Right atrium auricular region (tissue), 2 donors: ENCODE data around the gene KCNK15. TPM values are rescaled to one million over a fixed set of nuclear protein-coding genes. Genes with fewer than 3 reads are reported as not detected.

ENCODE experiments used
- DNase-seq: peaks from one replicate; pipeline ENCODE4 v3.0.0-alpha.2; 2019; ENCODE audit warnings: low spot score
- H3K27ac ChIP-seq, 2 donors: fragments of 200-600 bp; sonication (generic); 1 replicate in 1 of 2; 2 replicates in 1 of 2; pipeline ENCODE4 v1.5.1; 2016 to 2019
- H3K27me3 ChIP-seq, 2 donors: fragments of 200-600 bp; sonication (generic); one replicate each; pipeline versions ENCODE4 v1.5.1 to v1.6.0; 2017 to 2019
- H3K36me3 ChIP-seq: fragments of 200-600 bp; sonication (generic); one replicate; pipeline ENCODE4 v1.5.1; 2016
- H3K4me1 ChIP-seq, 2 donors: fragments of 200-600 bp; sonication (generic); one replicate each; pipeline versions ENCODE4 v1.5.1 to v1.6.0; 2017 to 2019
- H3K4me3 ChIP-seq, 2 donors: fragments of 200-600 bp; sonication (generic); 1 replicate in 1 of 2; 2 replicates in 1 of 2; pipeline ENCODE4 v1.5.1; 2017 to 2019; ENCODE audit warnings: mild to moderate bottlenecking in 1 of 2, moderate library complexity in 1 of 2
- H3K9me3 ChIP-seq, 2 donors: fragments of 200-600 bp; sonication (generic); one replicate each; pipeline ENCODE4 v1.5.1; 2019
- total RNA-seq, 2 donors: library from RNA; depleted of rRNA; stranded (reverse); fragments of >200 nt; gene quantifications; one replicate each; pipeline ENCODE4 v1.1.0, GENCODE V29; 2016
- TF ChIP-seq, protein P1 (sequence below), 2 donors: fragments of 200-600 bp; sonication (generic); IDR thresholded peaks; one replicate each; pipeline ENCODE4 v1.5.1; 2019; ENCODE audit warnings: antibody characterized with exemption in 2 of 2

Gene KCNK15
- total RNA-seq, 2 donors from 2014 or later, result 1.4 to 3.7 TPM

DNA sequence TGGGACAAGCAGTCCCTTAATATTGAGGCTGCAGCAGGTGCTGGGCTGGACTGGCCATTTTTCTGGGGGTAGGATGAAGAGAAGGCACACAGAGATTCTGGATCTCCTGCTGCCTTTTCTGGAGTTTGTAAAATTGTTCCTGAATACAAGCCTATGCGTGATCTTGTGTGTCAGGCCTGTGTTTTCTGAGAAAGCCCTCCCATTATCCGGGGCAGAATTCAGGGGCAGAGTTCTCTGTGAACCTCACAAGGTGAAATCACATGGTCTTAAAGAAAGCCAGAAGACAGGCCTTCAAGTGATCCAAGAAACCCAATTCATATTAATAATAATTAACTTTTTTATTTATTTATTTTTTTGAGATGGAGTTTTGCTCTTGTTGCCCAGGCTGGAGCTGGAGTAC is 18.0 kb upstream of the KCNK15 start:
- Histone ChIP-seq H3K36me3 (no peaks in the 10 kb centered on the region), H3K9me3 (no peaks in the 10 kb centered on the region), H3K4me3 (no peak overlapping the region), H3K27ac (peak overlapping the region in 1 of 2 donors; percentile 82), H3K4me1 (peaks cover 0 to 32% of the 10 kb centered on the region in 2 donors), H3K27me3 (no peaks in the 10 kb centered on the region)
- TF ChIP-seq, protein P1, sequence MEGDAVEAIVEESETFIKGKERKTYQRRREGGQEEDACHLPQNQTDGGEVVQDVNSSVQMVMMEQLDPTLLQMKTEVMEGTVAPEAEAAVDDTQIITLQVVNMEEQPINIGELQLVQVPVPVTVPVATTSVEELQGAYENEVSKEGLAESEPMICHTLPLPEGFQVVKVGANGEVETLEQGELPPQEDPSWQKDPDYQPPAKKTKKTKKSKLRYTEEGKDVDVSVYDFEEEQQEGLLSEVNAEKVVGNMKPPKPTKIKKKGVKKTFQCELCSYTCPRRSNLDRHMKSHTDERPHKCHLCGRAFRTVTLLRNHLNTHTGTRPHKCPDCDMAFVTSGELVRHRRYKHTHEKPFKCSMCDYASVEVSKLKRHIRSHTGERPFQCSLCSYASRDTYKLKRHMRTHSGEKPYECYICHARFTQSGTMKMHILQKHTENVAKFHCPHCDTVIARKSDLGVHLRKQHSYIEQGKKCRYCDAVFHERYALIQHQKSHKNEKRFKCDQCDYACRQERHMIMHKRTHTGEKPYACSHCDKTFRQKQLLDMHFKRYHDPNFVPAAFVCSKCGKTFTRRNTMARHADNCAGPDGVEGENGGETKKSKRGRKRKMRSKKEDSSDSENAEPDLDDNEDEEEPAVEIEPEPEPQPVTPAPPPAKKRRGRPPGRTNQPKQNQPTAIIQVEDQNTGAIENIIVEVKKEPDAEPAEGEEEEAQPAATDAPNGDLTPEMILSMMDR (IDR thresholded peaks at IDR 0.05), result no peak
- no peak for DNase-seq

DNA sequence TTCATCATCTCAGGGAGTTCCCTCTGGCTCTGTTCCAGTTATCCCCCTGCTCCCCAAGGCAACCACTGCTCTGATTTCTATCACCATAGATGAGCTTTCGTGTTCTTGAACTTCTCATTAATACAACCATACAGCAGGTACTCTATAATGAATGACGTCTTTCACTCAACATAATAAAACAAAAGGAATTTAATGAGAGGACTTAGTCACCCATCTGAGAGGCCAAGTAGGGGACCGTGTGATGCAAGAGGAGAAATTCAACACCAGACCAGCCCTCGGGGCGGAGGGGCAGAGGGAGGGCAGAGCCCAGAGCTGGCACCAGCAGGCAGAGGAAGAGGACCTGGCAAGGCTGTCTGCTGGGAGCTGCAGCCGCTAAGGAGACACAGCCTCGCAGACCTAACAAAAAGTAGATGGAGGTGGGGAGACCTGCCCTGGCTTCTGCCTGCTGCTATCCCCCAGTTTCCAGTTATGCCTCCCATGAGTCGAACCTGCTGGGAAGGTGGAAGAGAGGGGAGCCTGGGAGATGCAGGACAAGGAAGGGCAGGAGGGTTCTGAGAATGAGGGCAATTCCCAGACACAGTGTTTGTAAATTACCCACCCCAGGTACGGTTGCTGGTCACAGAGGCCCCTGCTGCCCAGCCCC is 16.7 kb upstream of the KCNK15 start:
- no peak overlapping the region for H3K4me3 ChIP-seq
- no peaks in the 10 kb centered on the region for H3K36me3 ChIP-seq
- H3K9me3 ChIP-seq, result no peaks in the 10 kb centered on the region
- no peaks in the 10 kb centered on the region for H3K27me3 ChIP-seq
- DNase-seq, result peak; percentile 82
- peaks cover 0 to 37% of the 10 kb centered on the region in 2 donors for H3K4me1 ChIP-seq
- peak overlapping the region; percentile 62 to 82 for H3K27ac ChIP-seq
- TF ChIP-seq, protein P1 (IDR thresholded peaks at IDR 0.05), result no peak

DNA sequence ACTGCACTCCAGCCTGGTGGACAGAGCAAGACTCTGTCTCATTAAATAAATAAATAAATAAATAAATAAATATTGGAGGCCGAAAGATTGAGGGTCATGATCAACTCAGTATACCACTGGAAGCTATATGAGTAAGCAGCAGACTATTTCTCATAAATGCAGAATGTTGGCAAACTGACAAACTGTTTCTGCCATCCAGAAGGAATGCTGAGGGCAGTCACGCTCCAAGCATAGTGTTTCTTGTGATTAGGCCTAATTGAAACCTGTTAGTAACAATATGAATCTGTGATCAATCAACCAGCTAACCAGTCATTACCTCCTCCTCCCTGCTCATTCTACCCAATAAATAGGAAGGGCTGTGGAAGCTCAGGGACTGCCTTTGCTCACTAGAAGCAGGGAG is 15.2 kb upstream of the KCNK15 start:
- Histone ChIP-seq H3K27ac (peak overlapping the region; percentile 42 to 82), H3K4me3 (no peak overlapping the region), H3K9me3 (no peaks in the 10 kb centered on the region), H3K36me3 (no peaks in the 10 kb centered on the region), H3K4me1 (peaks cover 0 to 37% of the 10 kb centered on the region in 2 donors), H3K27me3 (no peaks in the 10 kb centered on the region)
- DNase-seq, result no peak
- TF ChIP-seq, protein P1 (IDR thresholded peaks at IDR 0.05), result no peak

DNA sequence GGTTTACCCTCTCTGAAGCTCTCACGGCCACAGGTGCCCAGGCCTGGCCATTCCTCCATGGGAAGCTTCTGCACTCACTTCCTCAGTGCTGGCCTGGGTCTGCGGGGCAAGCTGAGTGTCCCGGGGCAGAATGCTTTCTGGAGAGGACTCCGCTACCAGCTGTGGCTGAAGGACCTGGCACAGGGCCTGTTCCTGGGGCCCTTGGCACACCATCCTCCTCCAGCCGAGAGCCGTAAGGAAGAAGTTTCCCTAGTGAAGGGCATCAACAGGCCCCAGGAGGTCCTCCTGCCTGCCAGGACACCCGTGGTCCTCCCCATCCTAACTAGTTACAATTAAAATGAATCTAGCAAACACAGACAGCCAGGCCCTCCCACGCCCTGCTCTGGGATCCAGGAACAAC is 14.0 kb upstream of the KCNK15 start:
- TF ChIP-seq, protein P1 (IDR thresholded peaks at IDR 0.05), result no peak
- H3K4me1 ChIP-seq, result peaks cover 0 to 37% of the 10 kb centered on the region in 2 donors
- no peaks in the 10 kb centered on the region for H3K36me3 ChIP-seq
- H3K4me3 ChIP-seq, result no peak overlapping the region
- no peak for DNase-seq
- no peaks in the 10 kb centered on the region for H3K27me3 ChIP-seq
- H3K27ac ChIP-seq, result peak overlapping the region; percentile 51 to 82
- H3K9me3 ChIP-seq, result no peaks in the 10 kb centered on the region

DNA sequence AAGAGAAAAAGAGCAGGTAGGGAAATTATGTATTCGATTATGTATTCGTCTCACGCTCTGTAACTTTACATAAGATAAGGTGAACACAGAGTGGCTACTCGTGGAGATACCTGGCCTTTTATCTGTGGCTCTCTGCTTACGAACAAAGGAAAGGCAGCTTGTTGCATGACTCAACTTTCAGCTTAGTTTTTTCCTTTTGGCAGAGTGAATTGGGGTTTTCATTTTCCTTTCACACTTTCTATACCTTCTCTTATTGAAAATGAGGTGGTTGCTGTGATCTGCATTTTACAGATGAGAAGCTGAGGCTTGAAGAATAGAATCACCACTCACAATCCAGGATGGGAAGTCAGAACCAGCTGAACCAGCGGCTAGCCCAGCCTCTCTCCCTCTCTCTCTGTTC is 13.3 kb upstream of the KCNK15 start:
- TF ChIP-seq, protein P1 (IDR thresholded peaks at IDR 0.05), result no peak
- Histone ChIP-seq H3K27ac (peak overlapping the region; percentile 51 to 82), H3K4me3 (no peak overlapping the region), H3K4me1 (peaks cover 0 to 37% of the 10 kb centered on the region in 2 donors), H3K36me3 (no peaks in the 10 kb centered on the region), H3K9me3 (no peaks in the 10 kb centered on the region), H3K27me3 (no peaks in the 10 kb centered on the region)
- no peak for DNase-seq
